Stimulated activated naive CD4-positive, alpha-beta T cell (primary cell): ENCODE data around the gene VWA5B2.

Experiments used
- DNase-seq, 6 experiments: peaks; one replicate each; lab custom pipeline; 2025; lab: John Stamatoyannopoulos, UW

Gene VWA5B2

GRCh38 chr3:184275961-184276910 lies 46.9 kb downstream of the VWA5B2 start, which contains the start of gene ECE2:
TSS of gene ECE2 (plus strand) at chr3:184276022. CDS start at chr3:184276154, 132 bp downstream.
- no peak for DNase-seq

GRCh38 chr3:184277366-184277765 lies 48.0 kb downstream of the VWA5B2 start:
- DNase-seq, result no peak

DNA sequence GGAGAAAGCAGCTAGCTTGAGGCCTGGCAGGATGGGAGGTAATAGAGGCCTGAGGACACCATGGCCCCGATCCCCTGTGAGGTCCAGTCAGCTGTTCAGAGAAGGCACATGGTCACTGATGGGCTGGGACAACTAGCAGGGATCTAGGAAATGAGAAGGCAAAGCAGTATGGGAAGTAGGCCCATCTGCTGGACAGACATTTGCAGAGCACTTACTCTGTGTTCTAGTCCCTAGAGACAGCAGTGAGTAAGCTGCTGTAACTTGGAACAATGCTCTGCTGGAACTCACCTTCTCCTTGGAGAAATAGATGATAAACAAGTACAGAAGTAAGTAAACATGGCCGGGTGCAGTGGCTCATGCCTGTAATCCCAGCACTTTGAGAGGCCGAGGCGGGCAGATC lies 53.6 kb downstream of the VWA5B2 start:
- DNase-seq, result no peak

DNA sequence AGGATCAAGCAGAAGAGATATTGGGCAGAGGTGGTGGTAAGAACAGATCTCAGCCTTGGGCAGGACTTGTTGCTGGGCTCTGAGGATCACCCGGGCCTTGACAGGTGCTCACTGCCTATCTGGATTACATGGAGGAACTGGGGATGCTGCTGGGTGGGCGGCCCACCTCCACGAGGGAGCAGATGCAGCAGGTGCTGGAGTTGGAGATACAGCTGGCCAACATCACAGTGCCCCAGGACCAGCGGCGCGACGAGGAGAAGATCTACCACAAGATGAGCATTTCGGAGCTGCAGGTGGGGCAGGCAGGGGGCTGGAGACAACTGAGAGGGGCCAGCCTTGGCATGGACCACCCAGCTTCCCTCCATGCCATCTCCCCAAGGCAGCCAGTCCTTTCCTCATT lies 54.3 kb downstream of the VWA5B2 start:
- no peak for DNase-seq

DNA sequence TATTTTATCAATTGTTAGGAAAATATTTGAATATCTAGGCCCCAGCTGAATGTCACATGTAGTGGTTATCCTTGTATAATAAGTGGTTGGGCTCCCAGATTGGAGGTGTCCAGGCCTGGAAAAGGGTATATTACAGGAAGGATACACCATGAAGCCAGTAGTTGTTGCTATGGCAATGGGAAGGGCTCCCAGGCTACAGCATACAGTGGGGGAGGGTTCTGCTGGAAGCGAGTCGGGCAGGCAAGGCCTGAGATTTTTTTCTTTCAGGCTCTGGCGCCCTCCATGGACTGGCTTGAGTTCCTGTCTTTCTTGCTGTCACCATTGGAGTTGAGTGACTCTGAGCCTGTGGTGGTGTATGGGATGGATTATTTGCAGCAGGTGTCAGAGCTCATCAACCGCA lies 55.3 kb downstream of the VWA5B2 start:
- DNase-seq, result no peak

DNA sequence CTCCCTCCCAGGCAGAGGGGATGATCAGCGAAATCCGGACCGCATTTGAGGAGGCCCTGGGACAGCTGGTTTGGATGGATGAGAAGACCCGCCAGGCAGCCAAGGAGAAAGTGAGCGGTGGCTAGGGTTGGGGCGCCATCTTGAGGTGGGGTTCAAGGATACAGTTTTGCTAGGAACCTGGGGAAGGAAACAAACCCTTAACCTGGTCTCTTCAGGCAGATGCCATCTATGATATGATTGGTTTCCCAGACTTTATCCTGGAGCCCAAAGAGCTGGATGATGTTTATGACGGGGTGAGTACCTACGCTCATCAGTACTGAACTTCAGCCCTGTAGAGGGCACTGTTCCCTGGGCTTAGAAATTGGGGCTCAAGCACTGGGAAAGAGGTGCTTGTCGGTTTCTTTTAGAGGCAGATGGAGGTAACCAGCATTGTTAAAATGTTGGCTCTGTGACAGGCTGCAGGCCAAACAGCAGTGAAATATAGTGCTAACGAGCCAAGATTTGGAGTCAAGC lies 60.1 kb downstream of the VWA5B2 start:
- DNase-seq, result peak in 5 of 6 experiments; percentile 7 to 38 (median 20)

GRCh38 chr3:184290331-184290730 lies 60.9 kb downstream of the VWA5B2 start:
- DNase-seq, result no peak

DNA sequence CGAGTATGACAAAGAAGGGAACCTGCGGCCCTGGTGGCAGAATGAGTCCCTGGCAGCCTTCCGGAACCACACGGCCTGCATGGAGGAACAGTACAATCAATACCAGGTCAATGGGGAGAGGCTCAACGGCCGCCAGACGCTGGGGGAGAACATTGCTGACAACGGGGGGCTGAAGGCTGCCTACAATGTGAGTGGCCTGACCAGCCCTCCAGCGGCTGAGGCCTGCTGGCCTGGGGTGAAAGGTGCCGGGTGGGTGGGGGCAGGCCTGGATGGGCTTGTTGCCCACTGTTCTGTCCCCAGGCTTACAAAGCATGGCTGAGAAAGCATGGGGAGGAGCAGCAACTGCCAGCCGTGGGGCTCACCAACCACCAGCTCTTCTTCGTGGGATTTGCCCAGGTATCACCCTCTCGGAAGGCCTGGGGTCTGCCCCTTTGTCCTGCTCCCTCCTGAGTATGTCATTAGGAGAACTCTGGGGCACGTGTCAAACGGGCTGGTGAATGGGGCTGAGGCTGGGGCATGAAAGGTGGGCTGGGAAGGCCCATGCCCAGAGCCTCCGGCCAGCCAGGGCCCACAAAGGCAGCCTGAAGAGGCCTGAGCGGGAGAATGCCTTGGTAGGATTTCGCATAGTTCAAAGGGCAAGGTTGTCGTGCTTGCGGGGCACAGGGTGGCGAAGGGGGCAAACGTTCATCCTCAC lies 61.8 kb downstream of the VWA5B2 start:
- no peak for DNase-seq
